ENCODE measurements around the gene MRPL54. TPM values are rescaled to one million over a fixed set of nuclear protein-coding genes. Genes with fewer than 3 reads are reported as not detected.

The MRPL54 gene
- total RNA-seq, 1 experiment from 2014 or later: 67.1 TPM

DNA sequence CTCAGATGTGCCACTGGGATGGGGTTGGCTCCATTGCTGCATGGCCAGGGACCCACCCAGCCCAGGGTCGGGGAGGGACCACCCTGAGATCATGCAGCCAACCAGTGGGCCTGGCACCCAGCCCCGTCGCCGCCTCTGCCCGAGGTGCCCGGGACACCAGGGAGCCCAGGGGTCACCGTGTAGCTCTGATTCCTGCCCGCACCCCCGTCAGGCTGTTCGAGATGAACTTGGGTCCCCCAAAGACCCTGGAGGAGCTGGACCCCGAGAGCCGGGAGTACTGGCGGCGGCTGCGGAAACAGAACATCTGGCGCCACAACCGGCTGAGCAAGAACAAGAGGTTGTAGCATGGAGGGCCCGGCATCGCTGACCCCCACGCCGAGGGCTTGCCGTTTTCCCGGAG is 4.6 kb downstream of the MRPL54 start:
- no peak overlapping the region for H3K4me3 ChIP-seq (replicated peaks in 1 of 2; ENCODE audit: low read depth in 1 of 2, low read length in 2 of 2)
- H3K36me3 ChIP-seq (ENCODE audit: control insufficient read depth in 1 of 2, insufficient read depth in 2 of 2, low read length in 2 of 2): peaks cover 0 to 5% of the 10 kb centered on the region in 2 experiments; a peak in 2 of 4 replicates
- no peak for ATAC-seq
- intact Hi-C loops (cut with micrococcal nuclease): no loop called here
- H3K9me2 ChIP-seq (ENCODE audit: insufficient read depth): no peaks in the 10 kb centered on the region
- BruUV-seq (replicated peaks): no TSS peak
- no peaks in the 10 kb centered on the region for H4K20me1 ChIP-seq (ENCODE audit: insufficient read depth)
- POLR2A ChIA-PET: no interaction called here
- TF ChIP-seq, protein P1, sequence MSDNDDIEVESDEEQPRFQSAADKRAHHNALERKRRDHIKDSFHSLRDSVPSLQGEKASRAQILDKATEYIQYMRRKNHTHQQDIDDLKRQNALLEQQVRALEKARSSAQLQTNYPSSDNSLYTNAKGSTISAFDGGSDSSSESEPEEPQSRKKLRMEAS (IDR thresholded peaks at IDR 0.05): no peak
- TF ChIP-seq ZFX (IDR thresholded peaks at IDR 0.05) (no peak), SIN3A (IDR thresholded peaks at IDR 0.05; ENCODE audit: low read depth) (no peak), POLR2AphosphoS5 (IDR thresholded peaks at IDR 0.05; ENCODE audit: low read depth, low read length) (no peak), CEBPB (IDR thresholded peaks at IDR 0.05; ENCODE audit: low read depth) (no peak), EZH2phosphoT487 (IDR thresholded peaks at IDR 0.05; ENCODE audit: borderline replicate concordance) (no peak), SRF (IDR thresholded peaks at IDR 0.05; ENCODE audit: low read depth) (no peak), TCF7L2 (IDR thresholded peaks at IDR 0.05; ENCODE audit: borderline replicate concordance, extremely low read depth, insufficient read depth, insufficient read length) (no peak), SP1 (IDR thresholded peaks at IDR 0.05; ENCODE audit: low read depth) (no peak), JUND (IDR thresholded peaks at IDR 0.05) (no peak), CBX3 (IDR thresholded peaks at IDR 0.05; ENCODE audit: low read depth) (no peak), RAD21 (IDR thresholded peaks at IDR 0.05; ENCODE audit: low read depth) (no peak)
- CTCF ChIA-PET: no interaction called here
- no peak overlapping the region for H3K4me2 ChIP-seq (ENCODE audit: low read length)
- no peak overlapping the region for H2AFZ ChIP-seq (ENCODE audit: low read depth, low read length, poor library complexity, severe bottlenecking)
- H3K79me2 ChIP-seq (ENCODE audit: insufficient read depth, low read length): peaks cover 6% of the 10 kb centered on the region
- RAD21 ChIA-PET (ENCODE audit: low non-redundant PET in 1 of 2, low total read pairs in 2 of 2, uncharacterized antibody in 2 of 2, unreplicated experiment in 2 of 2): no interaction called here
- peaks cover 3 to 5% of the 10 kb centered on the region in 2 experiments; a peak in 2 of 4 replicates for H3K4me1 ChIP-seq (ENCODE audit: control insufficient read depth in 1 of 2, insufficient read depth in 2 of 2, low read length in 2 of 2)
- H3K27me3 ChIP-seq (ENCODE audit: insufficient read depth, low read length): no peaks in the 10 kb centered on the region
- H3K9ac ChIP-seq (ENCODE audit: low read length): no peak overlapping the region
- DNase-seq (ENCODE audit: low read depth, low spot score): no peak
- H3K27ac ChIP-seq (ENCODE audit: low read depth, low read length): no peak overlapping the region
- no peaks in the 10 kb centered on the region for H3K9me3 ChIP-seq (ENCODE audit: control insufficient read depth in 1 of 2, insufficient read depth in 1 of 2, low read depth in 1 of 2, low read length in 2 of 2)

DNA sequence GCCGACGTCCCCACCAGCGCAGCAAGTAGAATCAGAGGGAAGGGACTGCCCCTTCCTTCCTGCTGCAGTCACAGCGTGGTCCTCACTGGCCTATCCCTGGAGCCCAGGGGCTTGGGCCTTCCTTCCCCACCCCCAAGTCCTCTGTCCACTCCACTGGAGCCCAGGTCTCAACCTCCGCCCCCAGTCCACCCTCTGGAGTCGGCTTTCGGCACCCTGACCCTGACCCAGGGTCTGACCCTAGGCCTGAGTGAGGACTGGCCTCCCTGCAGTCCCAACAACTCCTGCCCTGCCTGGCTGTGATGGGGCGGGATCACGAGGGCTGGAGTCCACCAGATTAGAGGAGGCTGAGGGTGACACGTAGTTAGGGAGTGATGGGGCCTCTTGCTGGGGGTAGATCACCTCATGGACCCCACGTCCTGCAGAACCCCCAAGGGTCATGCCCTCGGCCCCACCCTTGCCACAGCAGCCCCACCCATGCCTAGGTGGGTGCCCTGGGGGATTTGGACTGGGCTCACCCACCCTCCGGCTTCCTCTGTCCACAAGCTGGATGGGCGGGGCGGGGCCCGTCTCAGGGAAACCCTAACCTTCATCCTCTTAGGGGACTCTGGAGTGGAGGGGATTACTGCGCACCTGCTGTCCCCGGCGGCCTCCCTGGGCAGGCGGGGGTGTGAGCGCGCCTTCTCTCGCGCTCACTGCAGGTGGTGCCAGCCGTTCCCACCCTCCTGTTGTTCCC is 5.7 kb downstream of the MRPL54 start:
- H3K79me2 ChIP-seq (ENCODE audit: insufficient read depth, low read length): peaks cover 4% of the 10 kb centered on the region
- peaks cover 3% of the 10 kb centered on the region in 2 experiments; a peak in 2 of 4 replicates for H3K4me1 ChIP-seq (ENCODE audit: control insufficient read depth in 1 of 2, insufficient read depth in 2 of 2, low read length in 2 of 2)
- DNase-seq (ENCODE audit: low read depth, low spot score) (no peak), ATAC-seq (no peak)
- H2AFZ ChIP-seq (ENCODE audit: low read depth, low read length, poor library complexity, severe bottlenecking): no peak overlapping the region
- no peak for TF ChIP-seq RAD21 (IDR thresholded peaks at IDR 0.05; ENCODE audit: low read depth)
- TF ChIP-seq POLR2A (IDR thresholded peaks at IDR 0.05; ENCODE audit: borderline replicate concordance, extremely low read depth, insufficient read depth, insufficient read length): no peak
- no peak for TF ChIP-seq ELF1 (IDR thresholded peaks at IDR 0.05; ENCODE audit: borderline replicate concordance, low read depth)
- no peak for TF ChIP-seq SIN3A (IDR thresholded peaks at IDR 0.05; ENCODE audit: low read depth)
- no peak for TF ChIP-seq EZH2phosphoT487 (IDR thresholded peaks at IDR 0.05; ENCODE audit: borderline replicate concordance)
- no peak for TF ChIP-seq ZFX (IDR thresholded peaks at IDR 0.05)
- H4K20me1 ChIP-seq (ENCODE audit: insufficient read depth): no peaks in the 10 kb centered on the region
- RAD21 ChIA-PET (ENCODE audit: low non-redundant PET in 1 of 2, low total read pairs in 2 of 2, uncharacterized antibody in 2 of 2, unreplicated experiment in 2 of 2): no interaction called here
- H3K9me2 ChIP-seq (ENCODE audit: insufficient read depth): no peaks in the 10 kb centered on the region
- CTCF ChIA-PET: no interaction called here
- POLR2A ChIA-PET: no interaction called here
- no peak overlapping the region for H3K27ac ChIP-seq (ENCODE audit: low read depth, low read length)
- intact Hi-C loops (cut with micrococcal nuclease): no loop called here
- no peaks in the 10 kb centered on the region for H3K9me3 ChIP-seq (ENCODE audit: control insufficient read depth in 1 of 2, insufficient read depth in 1 of 2, low read depth in 1 of 2, low read length in 2 of 2)
- H3K4me3 ChIP-seq (replicated peaks in 1 of 2; ENCODE audit: low read depth in 1 of 2, low read length in 2 of 2): no peak overlapping the region
- H3K27me3 ChIP-seq (ENCODE audit: insufficient read depth, low read length): no peaks in the 10 kb centered on the region
- BruUV-seq (replicated peaks): no TSS peak
- H3K36me3 ChIP-seq (ENCODE audit: control insufficient read depth in 1 of 2, insufficient read depth in 2 of 2, low read length in 2 of 2): peaks cover 0 to 5% of the 10 kb centered on the region in 2 experiments; a peak in 2 of 4 replicates
- H3K4me2 ChIP-seq (ENCODE audit: low read length): no peak overlapping the region
- H3K9ac ChIP-seq (ENCODE audit: low read length): no peak overlapping the region

Measured in HCT116 (cell line).